ENCODE results near the gene AUTS2.

Gene AUTS2

GRCh38 chr7:70834424-70834823 is 1236.1 kb downstream of the AUTS2 start:
- no peak for DNase-seq

- DNase-seq = no peak
These were observed 1237.4 kb downstream of the AUTS2 start for GRCh38 chr7:70835658-70836057.

- DNase-seq = no peak
These were observed 1238.0 kb downstream of the AUTS2 start for GRCh38 chr7:70836279-70836678.

GRCh38 chr7:70836946-70837345 is 1238.7 kb downstream of the AUTS2 start:
- no peak for DNase-seq

- no peak for DNase-seq
These were observed 1239.3 kb downstream of the AUTS2 start for GRCh38 chr7:70837589-70837988.

- no peak for DNase-seq
These were observed 1240.1 kb downstream of the AUTS2 start for GRCh38 chr7:70838292-70838907.

Measured in NCI-H1092 treated with DMSO at 0.1 percent for 48 hours (cell line).